GM21717 (cell line): ENCODE data around the gene CDC42EP1.
"Not testable (repeated sequence)": the region's sequence is repeated elsewhere in the genome, so short reads cannot be mapped to it uniquely, and the experiment has no call there.

ENCODE experiments used
- ATAC-seq: cut with Tn5 transposase; IDR thresholded peaks from one replicate; pipeline ENCODE4 v1.9.1; 2021; ENCODE audit warnings: mild to moderate bottlenecking, moderate library complexity; ENCODE audit not compliant: unreplicated experiment

Gene CDC42EP1, protein sequence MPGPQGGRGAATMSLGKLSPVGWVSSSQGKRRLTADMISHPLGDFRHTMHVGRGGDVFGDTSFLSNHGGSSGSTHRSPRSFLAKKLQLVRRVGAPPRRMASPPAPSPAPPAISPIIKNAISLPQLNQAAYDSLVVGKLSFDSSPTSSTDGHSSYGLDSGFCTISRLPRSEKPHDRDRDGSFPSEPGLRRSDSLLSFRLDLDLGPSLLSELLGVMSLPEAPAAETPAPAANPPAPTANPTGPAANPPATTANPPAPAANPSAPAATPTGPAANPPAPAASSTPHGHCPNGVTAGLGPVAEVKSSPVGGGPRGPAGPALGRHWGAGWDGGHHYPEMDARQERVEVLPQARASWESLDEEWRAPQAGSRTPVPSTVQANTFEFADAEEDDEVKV

DNA sequence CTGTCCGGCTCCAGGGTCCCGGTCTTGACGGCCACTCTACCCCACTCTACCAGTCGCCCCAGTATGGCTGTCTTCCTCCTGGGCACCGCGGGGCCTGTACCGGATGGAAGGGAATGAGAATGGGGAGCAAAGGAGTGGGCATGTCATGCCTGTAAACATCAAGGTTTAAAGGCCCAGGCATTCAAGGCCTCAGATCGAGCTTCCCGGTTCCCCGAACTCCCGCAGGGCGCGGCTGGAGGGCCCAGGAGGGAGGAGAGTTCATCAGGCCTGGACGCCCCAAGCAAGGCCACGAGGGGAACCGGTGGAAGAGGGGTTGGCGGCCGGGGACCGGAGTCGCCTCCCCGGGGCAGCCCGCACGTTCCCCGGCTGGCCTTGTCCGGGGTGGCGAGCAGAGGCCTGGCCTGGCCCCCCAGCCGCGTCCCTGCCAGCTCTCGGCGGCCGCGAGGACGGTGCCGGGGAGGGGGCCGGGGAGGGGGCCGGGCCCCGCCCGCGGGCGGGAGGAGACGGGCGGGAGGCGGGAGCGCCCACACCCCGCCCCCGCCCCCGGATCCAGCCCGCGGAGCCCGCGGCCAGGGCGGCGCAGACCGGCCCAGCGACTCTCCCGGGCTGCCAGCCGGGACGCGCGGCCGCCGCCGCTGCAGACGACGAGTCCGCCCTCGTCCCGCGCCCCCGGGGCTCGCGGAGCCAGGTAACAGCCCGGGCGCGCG is at the start of gene CDC42EP1:
TSS of gene CDC42EP1 (plus strand) at position 580 of the 707 bp plus-strand sequence. CDS start 5,870 bp downstream, outside the sequence.
- no peak for ATAC-seq

DNA sequence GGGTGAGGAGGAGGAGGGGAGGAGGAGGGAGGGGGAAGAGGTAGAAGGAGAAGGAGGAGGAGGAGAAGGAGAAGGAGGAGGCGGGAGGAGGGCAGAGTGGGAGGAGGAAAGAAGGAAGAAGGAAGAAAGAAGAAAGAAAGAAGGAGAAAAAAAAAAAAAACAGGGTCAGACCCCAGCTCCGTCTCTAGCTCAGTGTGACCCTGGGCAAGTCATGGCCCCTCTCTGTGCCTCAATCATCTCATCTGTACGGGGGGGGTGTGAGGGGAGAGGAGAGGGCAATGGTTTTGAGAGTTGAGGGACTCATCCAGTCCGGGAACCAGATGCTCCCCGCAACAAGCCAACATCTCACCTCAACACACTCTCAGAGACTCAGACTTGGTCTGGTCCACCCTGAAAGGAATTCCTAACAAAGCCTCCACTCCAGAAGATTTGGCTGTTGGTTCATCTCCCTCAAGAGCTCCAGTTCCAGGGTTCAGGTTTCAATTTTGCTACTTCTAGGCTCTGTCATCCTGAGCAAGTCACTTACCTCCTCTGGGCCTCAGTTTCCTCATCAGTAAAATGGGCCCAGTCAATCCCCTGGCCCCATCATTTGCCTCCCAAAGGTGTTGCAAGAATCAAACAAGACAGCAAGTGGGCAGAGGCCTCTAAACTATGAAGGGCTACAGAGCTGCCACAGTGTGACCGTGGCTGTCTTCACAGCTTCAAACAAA is 48.7 kb upstream of the CDC42EP1 start:
- no peak for ATAC-seq

DNA sequence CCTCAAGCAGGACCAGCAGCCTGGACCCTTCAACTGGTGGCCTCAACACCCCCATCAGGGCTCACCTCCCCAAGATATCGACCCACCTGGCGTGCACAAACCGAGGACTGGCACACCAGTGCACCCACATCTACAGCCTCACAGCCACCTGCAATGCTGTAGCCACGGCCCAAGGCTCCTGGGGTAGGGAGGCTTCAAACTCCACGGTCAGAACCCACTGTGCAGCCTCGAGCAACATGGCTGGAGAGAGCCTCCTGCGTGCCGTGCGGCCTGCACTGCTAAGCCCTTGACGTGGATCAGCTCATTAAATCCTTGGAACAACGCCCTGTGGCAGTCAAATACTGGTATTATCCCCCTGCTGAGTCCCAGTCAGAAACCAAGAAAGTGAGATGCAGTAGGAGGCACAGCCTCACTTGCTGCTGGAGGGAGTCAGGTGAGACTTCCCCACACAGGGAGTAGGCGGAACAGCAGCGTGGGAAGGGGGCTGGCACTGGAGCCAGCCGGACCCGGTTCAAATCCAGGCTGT is 45.7 kb upstream of the CDC42EP1 start:
- ATAC-seq: no peak

DNA sequence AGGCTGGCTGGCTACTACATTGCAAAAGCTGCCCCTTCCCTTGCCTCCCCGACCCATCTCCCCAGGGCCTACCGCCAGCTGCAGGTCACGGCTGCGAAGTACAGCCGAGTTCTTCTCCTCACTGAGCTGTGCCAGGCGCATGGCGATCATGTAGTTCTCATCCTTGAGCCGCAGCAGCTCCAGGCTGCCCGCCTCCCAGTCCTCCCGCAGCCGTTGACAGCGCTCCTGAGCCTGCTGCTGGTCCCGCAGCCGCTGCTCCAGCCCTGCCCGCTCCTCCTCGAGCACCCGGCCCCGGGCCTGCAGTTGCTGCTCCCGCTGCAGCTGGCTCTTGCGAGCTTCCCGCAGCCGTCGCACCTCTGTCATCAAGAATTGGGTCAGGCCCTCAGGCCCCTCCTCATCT is 44.4 kb upstream of the CDC42EP1 start:
- ATAC-seq: no peak

DNA sequence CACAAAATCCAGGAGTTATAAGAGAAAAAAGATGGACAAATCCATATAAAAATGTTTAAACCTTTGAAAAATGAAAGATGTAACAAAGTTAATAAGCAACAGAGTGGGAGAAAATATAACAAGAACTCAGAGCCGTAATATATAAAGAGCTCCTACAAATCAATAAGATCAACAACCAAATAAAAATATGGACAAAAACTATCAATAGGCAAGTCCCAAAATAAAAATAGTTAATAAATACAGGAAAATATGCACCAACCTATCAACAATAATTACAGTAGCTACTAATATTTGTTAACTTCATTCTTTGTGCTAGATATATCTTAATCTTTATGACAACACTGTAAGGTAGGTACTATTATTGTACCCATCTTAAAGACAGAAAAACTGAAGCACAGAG is 43.8 kb upstream of the CDC42EP1 start:
- no peak for ATAC-seq

DNA sequence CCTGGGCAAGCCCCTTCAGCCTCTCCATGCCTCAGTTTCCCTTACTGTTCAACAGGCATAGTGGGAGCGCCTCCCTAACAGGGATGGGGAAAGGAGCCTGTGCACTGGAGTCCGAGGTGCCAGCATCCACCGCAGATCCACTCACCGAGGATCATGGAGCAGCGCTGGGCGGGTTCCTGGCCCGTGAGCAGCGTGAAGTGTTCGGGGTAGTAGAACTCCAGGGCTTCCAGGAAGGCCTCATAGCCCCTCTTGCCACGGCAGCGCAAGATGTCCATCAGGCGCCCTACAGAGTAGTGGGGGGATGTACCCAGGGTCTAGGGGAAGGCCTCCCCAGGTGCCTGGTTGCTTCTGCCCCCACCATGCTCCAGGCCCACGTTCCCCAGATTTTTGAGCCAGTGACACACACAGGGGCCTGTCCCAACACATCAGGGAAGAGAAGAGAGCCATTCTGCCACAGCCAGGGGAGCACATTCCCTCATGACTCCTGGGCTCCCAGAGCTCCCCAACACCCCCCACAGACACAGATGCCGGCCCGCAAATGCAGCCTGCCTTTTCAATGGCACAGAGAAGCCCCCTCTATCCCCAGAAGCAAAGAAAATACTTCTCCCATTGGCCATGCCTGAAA is 42.3 kb upstream of the CDC42EP1 start:
- no peak for ATAC-seq

DNA sequence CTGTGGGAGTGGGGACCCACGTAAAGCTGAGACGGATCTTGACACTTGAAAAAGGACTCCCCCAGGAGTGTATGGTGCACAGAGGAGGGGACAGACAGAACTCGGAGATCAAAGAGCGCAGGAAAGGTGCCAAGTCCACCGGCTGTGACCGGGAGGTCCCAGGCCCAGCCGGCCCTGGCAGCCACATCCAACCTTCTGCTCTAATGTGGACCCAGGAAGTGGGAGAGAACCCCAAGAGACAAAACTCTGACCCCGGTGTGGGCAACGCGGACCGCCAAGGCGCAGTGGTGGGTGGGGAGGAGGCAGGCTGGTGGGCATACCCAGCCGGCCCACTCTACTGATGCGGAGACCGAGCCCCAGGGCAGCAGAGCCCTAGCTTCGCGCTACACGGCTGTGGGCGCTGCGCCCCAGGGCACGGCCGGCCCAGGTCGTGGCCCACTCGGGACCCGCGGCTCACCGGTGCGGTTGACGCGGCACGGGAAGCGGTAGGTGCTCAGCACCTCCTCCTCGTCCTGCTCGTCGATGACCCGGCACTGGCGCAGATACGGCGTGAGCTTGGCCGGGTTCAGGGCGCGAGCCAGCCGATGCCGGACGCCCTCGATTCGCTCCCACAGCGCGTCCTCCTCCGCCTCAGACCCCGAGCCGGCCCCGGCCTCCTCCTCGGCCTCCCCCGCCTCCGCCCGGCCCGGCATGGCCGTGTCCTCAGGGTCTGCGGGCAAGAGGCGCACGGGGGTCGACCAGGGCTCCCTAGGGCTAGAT is 41.6 kb upstream of the CDC42EP1 start:
- no peak for ATAC-seq

DNA sequence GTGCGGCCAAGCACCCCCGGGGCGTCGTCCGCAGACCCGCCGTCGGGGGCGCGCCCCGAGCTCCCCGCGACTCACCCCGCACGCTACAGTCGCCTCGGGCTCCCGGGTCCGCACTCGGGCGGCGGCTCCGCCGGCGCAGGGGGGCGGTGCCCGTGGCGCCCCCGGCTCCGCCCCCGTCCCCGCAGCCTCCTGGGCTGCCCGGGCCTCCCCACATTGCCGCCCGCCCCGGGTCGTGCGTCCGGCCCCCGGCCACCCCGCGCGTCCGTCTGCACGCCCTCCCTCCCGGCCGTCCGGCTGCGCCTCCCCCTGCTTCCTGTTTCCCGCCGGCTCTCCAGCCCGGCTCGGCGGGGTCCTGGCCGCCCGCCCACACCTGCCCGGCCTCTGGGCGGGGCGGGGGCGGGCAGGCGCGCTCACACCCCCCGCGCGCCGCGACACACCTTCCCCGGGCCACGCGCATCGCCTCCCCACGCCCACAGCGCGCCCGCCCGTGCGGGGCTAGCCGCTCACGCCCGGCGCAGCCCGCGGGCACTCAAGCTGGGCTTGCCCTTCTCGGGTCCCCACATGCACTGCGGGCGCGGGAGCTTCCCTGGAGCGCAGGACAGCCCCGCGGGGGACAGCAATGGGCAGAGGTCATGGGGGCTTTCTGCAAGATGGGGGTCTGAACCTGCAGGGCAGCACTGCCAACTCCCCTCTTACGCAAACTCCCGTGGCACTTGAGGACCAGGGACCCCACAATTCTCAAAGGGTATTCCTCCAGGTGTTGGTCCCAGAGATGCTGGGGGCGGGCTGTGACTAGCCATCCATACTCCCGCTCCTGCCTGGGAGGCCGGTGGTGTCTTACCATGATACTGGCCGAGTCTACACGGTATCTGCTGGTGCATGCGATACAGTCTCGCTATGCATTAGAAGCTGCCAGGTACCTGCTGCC is 40.7 kb upstream of the CDC42EP1 start, which contains the start of gene CARD10:
TSS of gene CARD10 (minus strand) at position 148 of the 928 bp plus-strand sequence. CDS start 215 bp downstream, outside the sequence.
- ATAC-seq: no peak

DNA sequence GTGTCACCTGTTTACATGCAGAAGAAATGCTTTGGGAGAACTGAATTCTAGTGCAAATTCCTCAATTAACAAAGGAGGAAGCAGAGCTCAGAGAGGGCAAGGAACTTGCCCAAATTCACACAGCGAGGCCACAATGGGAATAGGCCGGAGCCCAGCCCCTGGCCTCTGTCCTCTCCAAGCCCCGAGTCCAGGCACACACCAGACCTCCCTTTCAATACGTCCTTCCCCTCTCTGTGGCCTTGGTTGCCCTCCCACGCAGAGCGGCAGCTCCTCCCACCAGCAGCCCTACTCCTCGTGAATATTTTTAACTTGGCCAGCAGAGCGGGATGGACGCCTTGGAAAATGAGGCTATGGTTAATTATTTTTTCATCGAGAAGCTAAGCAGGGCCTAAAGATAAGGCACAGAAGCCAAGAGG is 39.5 kb upstream of the CDC42EP1 start:
- ATAC-seq: no peak

DNA sequence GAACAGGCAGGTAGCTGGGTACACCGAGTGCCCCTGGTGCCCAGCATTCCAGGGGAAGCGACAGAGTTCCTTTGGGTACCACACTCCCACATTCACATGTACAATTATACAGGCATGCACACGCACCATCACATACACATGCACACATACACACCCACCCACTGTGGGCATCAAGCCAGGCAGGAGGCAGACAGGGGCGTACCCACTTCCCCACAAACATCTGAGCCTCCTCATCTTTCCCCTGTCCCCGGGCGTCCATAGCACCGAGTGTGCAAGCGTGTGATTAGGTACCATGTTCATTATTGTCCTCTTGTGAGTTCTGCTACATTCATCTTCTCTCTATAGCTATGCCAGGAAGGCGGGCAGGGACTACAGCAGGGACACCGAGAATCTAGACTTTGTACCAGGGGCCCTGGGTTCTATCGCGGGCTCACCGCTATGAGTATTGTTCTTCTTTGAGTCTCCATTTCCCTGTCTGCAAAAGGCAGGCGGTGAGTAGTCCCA is 39.0 kb upstream of the CDC42EP1 start:
- no peak for ATAC-seq

DNA sequence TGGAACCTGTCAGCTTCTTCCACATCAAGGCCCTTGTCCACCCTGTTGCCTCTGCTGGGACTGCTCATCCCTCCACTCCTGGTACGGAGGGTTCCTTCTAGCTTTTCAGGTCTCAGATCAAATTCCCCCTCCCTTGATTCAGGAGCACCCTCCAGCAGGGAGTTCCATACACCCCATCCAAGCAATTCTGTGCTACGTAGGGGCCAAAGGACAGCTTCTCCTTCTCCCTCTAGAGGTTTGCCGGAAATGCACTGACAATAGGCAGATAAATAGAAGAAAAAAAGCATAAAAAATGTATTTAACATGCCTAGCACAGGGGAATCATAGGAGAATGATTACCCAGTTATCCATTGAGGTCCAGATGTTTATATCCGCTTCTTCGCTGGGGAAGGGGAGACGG is 37.8 kb upstream of the CDC42EP1 start:
- no peak for ATAC-seq

DNA sequence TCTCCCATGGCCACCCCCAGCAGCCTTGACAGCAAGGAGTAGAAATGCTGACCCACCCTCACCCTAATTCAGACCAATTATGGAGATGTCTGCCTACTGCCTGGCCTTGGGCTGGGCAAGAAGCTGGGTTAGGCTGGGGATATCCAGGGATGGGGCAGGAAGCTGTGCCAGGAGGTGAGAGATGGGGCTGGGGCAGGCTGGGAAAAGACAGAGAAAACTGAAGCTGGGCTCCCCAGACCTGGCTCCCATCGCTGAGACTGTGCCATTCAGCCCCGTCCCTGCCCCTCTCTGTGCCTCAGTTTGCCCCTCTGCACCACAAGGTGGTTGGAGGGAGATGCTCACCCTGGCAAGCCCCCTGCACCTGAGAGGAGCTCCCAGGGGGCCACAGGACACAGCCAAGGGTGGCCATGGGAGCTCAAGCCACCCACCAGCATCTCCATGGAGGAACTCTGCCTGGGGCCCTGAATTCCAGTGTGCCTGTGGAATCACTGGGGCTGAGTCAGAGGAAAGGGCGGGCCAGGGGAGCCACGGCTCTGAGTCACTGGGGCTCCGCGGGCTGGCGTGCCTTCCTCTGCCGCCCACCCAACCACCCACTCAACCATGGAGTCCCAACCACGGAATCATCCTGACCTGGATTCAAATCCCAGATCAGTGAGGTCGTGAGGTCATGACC is 35.1 kb upstream of the CDC42EP1 start:
- no peak for ATAC-seq

DNA sequence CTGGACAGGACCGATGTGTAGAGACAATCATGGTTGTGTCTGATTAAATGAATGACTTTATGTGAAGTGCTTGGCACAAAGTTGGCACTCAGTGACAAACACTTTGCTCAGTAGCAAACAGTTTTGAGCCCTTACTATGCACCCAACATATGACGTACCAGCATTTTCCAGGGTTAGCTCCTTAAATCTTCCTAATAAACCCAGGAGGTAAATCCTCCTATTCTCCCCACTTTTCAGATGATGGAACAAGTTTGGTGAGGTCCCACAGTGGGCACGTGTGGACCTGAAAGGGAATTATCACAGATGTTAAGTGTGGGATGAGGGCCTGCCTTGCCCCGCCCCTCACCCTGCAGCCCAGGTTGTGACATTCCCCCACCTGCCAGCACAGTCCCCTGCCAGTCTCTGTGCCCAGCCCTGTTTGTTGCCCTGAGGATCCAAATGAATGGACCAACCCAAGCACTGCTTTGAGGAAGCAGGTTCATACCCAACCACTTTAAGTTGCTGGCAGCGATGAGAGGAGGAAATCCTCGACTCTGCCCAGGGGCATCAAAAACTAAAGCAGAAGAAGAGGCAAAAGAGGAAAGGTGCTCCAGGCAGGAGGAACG is 34.4 kb upstream of the CDC42EP1 start:
- ATAC-seq: no peak

DNA sequence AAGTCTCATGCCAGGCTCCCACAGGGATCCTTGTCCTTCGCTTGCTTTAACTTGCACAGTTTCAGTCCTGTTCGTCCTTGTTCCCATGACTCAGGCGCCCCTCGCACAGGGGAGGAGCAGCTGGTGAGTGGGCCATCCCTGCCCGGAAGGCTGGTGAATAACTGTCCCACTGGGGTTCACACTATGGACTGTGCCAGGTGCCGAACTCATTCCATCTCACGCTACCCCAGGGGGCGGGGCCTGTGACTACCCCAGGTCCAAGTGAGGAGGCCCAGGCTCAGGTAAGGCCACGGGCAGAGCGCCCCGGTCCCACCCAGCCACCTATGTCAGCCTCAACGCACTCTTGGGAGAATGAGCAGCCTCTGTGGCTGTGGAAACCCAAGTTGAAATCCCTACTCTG is 33.9 kb upstream of the CDC42EP1 start:
- ATAC-seq: no peak

DNA sequence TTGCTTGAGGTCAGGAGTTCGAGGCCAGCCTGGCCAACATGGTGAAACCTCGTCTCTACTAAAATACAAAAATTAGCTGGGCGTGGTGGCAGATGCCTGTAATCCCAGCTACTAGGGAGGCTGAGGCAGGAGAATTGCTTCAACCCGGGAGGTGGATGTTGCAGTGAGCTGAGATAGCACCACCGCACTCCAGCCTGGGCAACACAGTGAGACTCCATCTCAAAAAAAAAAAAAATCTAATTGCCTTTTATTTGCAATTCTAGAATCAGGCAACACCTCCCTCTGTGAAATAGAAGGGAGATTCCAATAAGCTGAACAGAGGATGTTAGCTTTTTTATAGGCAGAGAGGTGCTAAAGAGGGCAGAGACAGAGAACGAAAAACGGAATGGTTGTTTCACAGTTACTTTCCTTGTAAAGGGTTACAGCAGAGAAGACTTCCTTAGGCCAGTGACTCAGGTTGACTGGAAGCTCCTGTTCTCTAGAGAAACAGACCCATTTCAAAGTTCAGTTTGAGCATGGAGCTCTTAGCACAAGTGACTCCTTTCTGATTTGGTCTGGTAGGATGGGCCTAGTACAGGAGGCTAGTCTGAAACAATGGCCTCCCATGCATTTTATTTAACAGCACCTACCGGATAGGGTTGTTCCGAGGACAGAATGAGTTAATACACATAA is 33.1 kb upstream of the CDC42EP1 start:
- not testable (repeated sequence) for ATAC-seq

DNA sequence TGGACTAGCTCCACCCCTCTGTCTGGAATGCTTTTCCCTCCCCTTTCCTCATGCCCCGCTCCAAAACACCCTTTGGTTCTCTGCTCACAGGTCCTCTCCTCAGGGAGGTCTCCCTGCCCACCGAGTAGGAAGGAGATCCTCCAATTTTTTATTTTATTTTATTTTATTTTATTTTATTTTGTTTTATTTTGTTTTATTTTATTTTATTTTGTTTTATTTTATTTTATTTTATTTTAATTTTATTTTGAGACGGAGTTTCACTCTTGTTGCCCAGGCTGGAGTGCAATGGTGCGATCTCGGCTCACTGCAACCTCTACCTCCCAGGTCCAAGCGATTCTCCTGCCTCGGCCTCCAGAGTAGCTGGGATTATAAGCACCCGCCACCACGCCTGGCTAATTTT is 32.3 kb upstream of the CDC42EP1 start:
- not testable (repeated sequence) for ATAC-seq

DNA sequence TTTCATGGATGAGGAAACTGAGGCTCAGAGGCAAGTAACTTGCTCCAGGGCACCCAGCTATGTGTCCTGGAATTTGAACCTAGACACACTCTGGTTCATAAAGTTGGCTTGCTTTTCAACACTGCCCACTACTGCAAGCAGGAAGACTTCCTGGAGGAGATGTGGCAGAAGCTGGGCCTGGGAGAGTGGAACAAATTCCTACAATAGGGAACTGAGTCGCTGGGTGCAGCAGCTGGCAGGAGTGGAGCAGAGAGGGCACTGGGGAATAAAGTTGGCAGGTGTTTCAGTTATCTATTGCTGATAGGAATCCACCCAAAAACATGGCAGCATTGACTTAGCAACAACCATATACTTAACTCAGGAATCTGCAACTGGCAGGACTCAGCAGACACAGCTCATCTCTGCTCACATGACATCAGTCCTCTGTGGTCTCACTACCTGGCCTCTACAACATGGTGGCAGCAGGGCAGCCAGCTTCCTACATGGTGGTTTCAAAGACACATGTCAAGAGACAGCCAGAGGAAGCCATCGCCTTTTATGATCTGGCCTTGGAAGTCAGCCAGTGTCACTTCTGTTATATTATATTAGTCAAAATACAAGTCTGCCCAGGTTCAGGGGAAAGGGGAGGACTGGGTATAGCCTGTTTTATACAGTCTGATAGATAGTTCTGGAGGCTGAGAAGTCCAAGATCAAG is 30.5 kb upstream of the CDC42EP1 start:
- ATAC-seq: no peak
